ENCODE measurements around the gene AUTS2. TPM values are rescaled to one million over a fixed set of nuclear protein-coding genes. Genes with fewer than 3 reads are reported as not detected.

Gene AUTS2
- polyA plus RNA-seq, 1 donor (not counting 4 experiments of a cell fraction or from before 2014, with no cell fraction given): 4.7 TPM

DNA sequence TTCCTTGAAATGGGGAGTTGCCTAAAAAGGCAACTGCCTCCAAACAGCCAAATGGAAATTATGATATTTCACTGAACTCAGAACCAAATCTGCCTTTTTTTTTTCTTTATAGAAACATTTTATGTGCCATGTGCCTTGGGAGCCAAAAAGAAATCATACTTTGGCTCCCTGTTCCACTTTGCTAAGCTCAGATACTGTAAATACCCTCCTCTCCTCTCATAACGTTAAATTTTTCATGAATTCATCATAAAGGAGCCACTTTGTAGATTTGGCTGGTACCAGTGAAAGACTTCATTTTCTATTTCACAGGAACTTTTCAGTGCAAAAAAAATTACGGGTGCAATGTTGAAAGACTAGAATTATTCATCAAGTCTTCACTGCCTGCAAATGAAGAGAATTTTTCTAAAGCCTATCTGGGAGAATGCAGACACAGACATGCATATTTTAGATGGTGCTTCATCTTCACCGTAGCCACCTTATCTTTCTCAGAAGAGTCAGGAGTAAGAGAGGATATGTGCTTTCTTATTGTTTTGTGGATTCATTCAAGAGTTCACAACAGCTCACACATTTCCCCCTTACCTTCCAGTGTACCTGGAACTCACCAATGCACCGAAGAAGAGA, 791.4 kb downstream of the AUTS2 start:
- Histone ChIP-seq H3K27me3 (ENCODE audit: control insufficient read depth, extremely low read depth, insufficient read depth, low read length) (no peaks in the 10 kb centered on the region), H3K4me1 (ENCODE audit: control insufficient read depth, extremely low read depth, insufficient read depth, low read length) (no peaks in the 10 kb centered on the region), H3K27ac (ENCODE audit: control insufficient read depth, insufficient read depth, low read length) (no peak overlapping the region), H3K36me3 (ENCODE audit: control insufficient read depth in 2 of 2, extremely low read depth in 1 of 2, insufficient read depth in 2 of 2, low read length in 2 of 2) (no peaks in the 10 kb centered on the region), H3K9ac (ENCODE audit: control insufficient read depth, extremely low read depth, insufficient read depth, low read length) (no peak overlapping the region), H3K79me2 (ENCODE audit: control insufficient read depth, insufficient read depth, low read length) (no peaks in the 10 kb centered on the region), H3K9me1 (ENCODE audit: control insufficient read depth, extremely low read depth, insufficient read depth, low read length) (no peaks in the 10 kb centered on the region), H3K4me3 (ENCODE audit: control insufficient read depth in 2 of 3, extremely low read depth in 1 of 3, insufficient read depth in 2 of 3, low read depth in 1 of 3, low read length in 3 of 3) (no peak overlapping the region), H3K4me2 (ENCODE audit: control insufficient read depth, extremely low read depth, insufficient read depth, low read depth, low read length) (no peak overlapping the region), H2AFZ (ENCODE audit: control insufficient read depth, low read length) (no peak overlapping the region), H3K9me3 (ENCODE audit: control insufficient read depth, low read depth, low read length) (no peaks in the 10 kb centered on the region), H4K20me1 (ENCODE audit: control insufficient read depth, extremely low read depth, insufficient read depth, low read length) (no peaks in the 10 kb centered on the region)
- DNase-seq (ENCODE audit: low read depth, low spot score) (no peak), FAIRE-seq (no peak)
- TF ChIP-seq CTCF (optimal IDR thresholded peaks at IDR 0.05 in 1 of 3, IDR thresholded peaks at IDR 0.05 in 1 of 3, conservative IDR thresholded peaks at IDR 0.05 in 1 of 3; ENCODE audit: extremely low read depth in 1 of 3, insufficient read depth in 2 of 3, low read length in 3 of 3) (no peak), EZH2 (IDR thresholded peaks at IDR 0.05; ENCODE audit: low read length) (no peak)
- dilution Hi-C loops (cut with MboI; ENCODE audit: extremely low pct_ligation_motif_present, low sequenced_read_pairs): no loop called here

GRCh38 chr7:70390251-70390650, 792.0 kb downstream of the AUTS2 start:
- dilution Hi-C loops (cut with MboI; ENCODE audit: extremely low pct_ligation_motif_present, low sequenced_read_pairs): no loop called here

More at GRCh38 chr7:70390251-70390650, 792.0 kb downstream of the AUTS2 start:
- Histone ChIP-seq H3K36me3 (ENCODE audit: control insufficient read depth in 2 of 2, extremely low read depth in 1 of 2, insufficient read depth in 2 of 2, low read length in 2 of 2) (no peaks in the 10 kb centered on the region), H3K9ac (ENCODE audit: control insufficient read depth, extremely low read depth, insufficient read depth, low read length) (no peak overlapping the region), H4K20me1 (ENCODE audit: control insufficient read depth, extremely low read depth, insufficient read depth, low read length) (no peaks in the 10 kb centered on the region), H3K4me1 (ENCODE audit: control insufficient read depth, extremely low read depth, insufficient read depth, low read length) (no peaks in the 10 kb centered on the region), H3K27ac (ENCODE audit: control insufficient read depth, insufficient read depth, low read length) (no peak overlapping the region), H3K4me3 (ENCODE audit: control insufficient read depth in 2 of 3, extremely low read depth in 1 of 3, insufficient read depth in 2 of 3, low read depth in 1 of 3, low read length in 3 of 3) (no peak overlapping the region), H2AFZ (ENCODE audit: control insufficient read depth, low read length) (no peak overlapping the region), H3K9me1 (ENCODE audit: control insufficient read depth, extremely low read depth, insufficient read depth, low read length) (no peaks in the 10 kb centered on the region), H3K79me2 (ENCODE audit: control insufficient read depth, insufficient read depth, low read length) (no peaks in the 10 kb centered on the region), H3K9me3 (ENCODE audit: control insufficient read depth, low read depth, low read length) (no peaks in the 10 kb centered on the region), H3K27me3 (ENCODE audit: control insufficient read depth, extremely low read depth, insufficient read depth, low read length) (no peaks in the 10 kb centered on the region), H3K4me2 (ENCODE audit: control insufficient read depth, extremely low read depth, insufficient read depth, low read depth, low read length) (no peak overlapping the region)
- DNase-seq (ENCODE audit: low read depth, low spot score): no peak
- TF ChIP-seq CTCF (optimal IDR thresholded peaks at IDR 0.05 in 1 of 3, IDR thresholded peaks at IDR 0.05 in 1 of 3, conservative IDR thresholded peaks at IDR 0.05 in 1 of 3; ENCODE audit: extremely low read depth in 1 of 3, insufficient read depth in 2 of 3, low read length in 3 of 3): no peak
- no peak for FAIRE-seq
